Activated CD4-positive, alpha-beta memory T cell treated with anti-CD3 and anti-CD28 coated beads for 36 hours (primary cell): Measurements from ENCODE around the gene INKA2. TPM values are rescaled to one million over a fixed set of nuclear protein-coding genes. Genes with fewer than 3 reads are reported as not detected.
"Not testable (repeated sequence)": the region's sequence is repeated elsewhere in the genome, so short reads cannot be mapped to it uniquely, and the experiment has no call there.

Experiments used
- CTCF ChIA-PET: fragments of 350-600 bp; sonication (Branson Sonifier 250); formaldehyde crosslinking; loops from one replicate; lab custom pipeline; 2021; ENCODE audit warnings: antibody characterized with exemption, inconsistent platforms; lab: Charles Lee
- POLR2A ChIA-PET: fragments of 350-600 bp; sonication (Branson Sonifier 250); formaldehyde crosslinking; loops from one replicate; lab custom pipeline; 2021; ENCODE audit warnings: antibody characterized with exemption; lab: Charles Lee
- DNase-seq: peaks from one replicate; pipeline ENCODE4 v3.0.0-alpha.2; 2020
- H3K27ac Mint-ChIP-seq: one replicate; pipeline ENCODE4 v1.8.0; 2021; ENCODE audit warnings: mixed read lengths
- H3K27me3 Mint-ChIP-seq: one replicate; pipeline ENCODE4 v1.8.0; 2021; ENCODE audit warnings: mixed read lengths
- H3K36me3 Mint-ChIP-seq: one replicate; pipeline ENCODE4 v1.8.0; 2021; ENCODE audit warnings: mixed read lengths
- H3K4me1 Mint-ChIP-seq: one replicate; pipeline ENCODE4 v1.8.0; 2021; ENCODE audit warnings: low read depth, mixed read lengths
- H3K4me3 Mint-ChIP-seq: one replicate; pipeline ENCODE4 v1.8.0; 2021; ENCODE audit warnings: mild to moderate bottlenecking, mixed read lengths
- H3K9me3 Mint-ChIP-seq: one replicate; pipeline ENCODE4 v1.8.0; 2021; ENCODE audit warnings: mixed read lengths
- intact Hi-C: fragments of 100-400 bp; cut with micrococcal nuclease; formaldehyde crosslinking; loops from one replicate; pipeline ENCODE4 v1.15.1; 2023
- total RNA-seq, 2 experiments: library from RNA; stranded (reverse); gene quantifications; one replicate each; pipeline ENCODE4 v1.2.3, GENCODE V29; 2021

INKA2 gene
- total RNA-seq, 2 experiments from 2014 or later, result 1.4 to 2.3 TPM

DNA sequence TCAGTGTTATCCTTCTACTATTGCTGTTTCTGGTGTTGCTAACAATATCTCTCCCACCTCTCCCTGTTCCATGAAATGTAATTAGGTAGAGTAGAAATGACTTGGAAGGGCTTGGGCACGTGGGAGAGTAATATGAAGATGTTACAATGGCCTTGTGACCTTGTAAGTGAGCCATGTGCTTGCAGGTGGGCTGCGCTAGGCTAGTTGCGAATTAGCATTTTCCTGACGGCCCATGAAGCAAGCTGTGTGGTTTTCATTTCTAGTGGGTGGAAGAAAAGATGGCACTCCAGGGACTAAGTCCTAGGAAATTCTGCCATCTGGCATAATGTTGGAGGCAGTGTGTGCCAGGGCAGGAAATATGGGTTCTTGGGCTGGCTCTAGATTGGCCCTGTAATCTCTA, 8.8 kb upstream of the INKA2 start:
- CTCF ChIA-PET, result interaction anchor here (0.7 to 7.7 kb wide), 32 partner anchors 7 to 307 kb away, joined by 3 to 84 read pairs (median 5); partner anchors contain the start of genes ATP5PB, DDX20, INKA2 and WDR77
- no peak overlapping the region for H3K27ac Mint-ChIP-seq
- no peaks in the 10 kb centered on the region for H3K9me3 Mint-ChIP-seq
- DNase-seq, result no peak
- no peaks in the 10 kb centered on the region for H3K36me3 Mint-ChIP-seq
- POLR2A ChIA-PET, result no interaction called here
- H3K4me3 Mint-ChIP-seq, result no peak overlapping the region
- H3K4me1 Mint-ChIP-seq, result peaks cover 3% of the 10 kb centered on the region
- H3K27me3 Mint-ChIP-seq, result no peaks in the 10 kb centered on the region
- intact Hi-C loops, result loop anchor here (1.0 to 2.0 kb wide), 3 partner anchors 33 to 267 kb away; no protein-coding TSS in a partner anchor

GRCh38 chr1:111747282-111747734, 8.1 kb upstream of the INKA2 start:
- Mint-ChIP-seq H3K36me3 (no peaks in the 10 kb centered on the region), H3K4me1 (peaks cover 3% of the 10 kb centered on the region), H3K27ac (no peak overlapping the region), H3K4me3 (no peak overlapping the region), H3K9me3 (no peaks in the 10 kb centered on the region), H3K27me3 (no peaks in the 10 kb centered on the region)
- peak; percentile 80 for DNase-seq
- ChIA-PET POLR2A (interaction anchor here (0.9 kb wide), 1 partner anchor 240 kb away, joined by 3 read pairs; no protein-coding TSS in a partner anchor), CTCF (interaction anchor here (0.7 to 7.7 kb wide), 36 partner anchors 8 to 533 kb away, joined by 3 to 84 read pairs (median 5); partner anchors contain the start of genes ATP5PB, DDX20, INKA2 and WDR77)
- intact Hi-C loops, result loop anchor here (1.0 to 2.0 kb wide), 3 partner anchors 33 to 266 kb away; no protein-coding TSS in a partner anchor

DNA sequence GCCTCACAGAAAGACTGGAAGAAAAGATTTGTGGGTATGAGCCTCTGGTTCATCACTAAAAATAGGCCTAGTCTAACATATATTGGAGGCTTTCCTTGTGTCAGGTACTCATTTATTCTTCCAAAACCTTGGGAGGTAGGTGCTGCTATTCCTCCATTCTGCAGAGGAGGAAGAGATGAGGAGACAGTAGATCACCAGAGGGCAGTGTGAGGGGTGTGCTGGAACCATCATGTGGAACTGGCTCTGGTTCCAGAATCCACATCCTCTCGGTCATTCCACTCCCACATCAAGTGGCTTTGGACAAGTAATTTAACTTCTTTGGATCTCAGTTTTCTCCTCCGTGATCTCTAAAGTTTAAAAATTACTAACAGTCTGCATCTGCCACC, 7.4 kb upstream of the INKA2 start:
- intact Hi-C loops, result loop anchor here (2.0 kb wide), 1 partner anchor 32 kb away; no protein-coding TSS in a partner anchor

GRCh38 chr1:111745675-111746613, 6.7 kb upstream of the INKA2 start:
- intact Hi-C loops, result loop anchor here (2.0 kb wide), 1 partner anchor 31 kb away; no protein-coding TSS in a partner anchor
- no peak overlapping the region for H3K4me3 Mint-ChIP-seq
- no peak for DNase-seq
- no peaks in the 10 kb centered on the region for H3K36me3 Mint-ChIP-seq
- H3K4me1 Mint-ChIP-seq, result peaks cover 4% of the 10 kb centered on the region
- H3K9me3 Mint-ChIP-seq, result no peaks in the 10 kb centered on the region
- ChIA-PET POLR2A (no interaction called here), CTCF (interaction anchor here (0.7 to 7.7 kb wide), 9 partner anchors 9 to 269 kb away, joined by 3 to 84 read pairs (median 14); partner anchors contain the start of genes DDX20 and INKA2)
- no peak overlapping the region for H3K27ac Mint-ChIP-seq
- H3K27me3 Mint-ChIP-seq, result peaks cover 10% of the 10 kb centered on the region

More for the DNA sequence above, 7.4 kb upstream of the INKA2 start:
- H3K4me3 Mint-ChIP-seq, result no peak overlapping the region
- peaks cover 5% of the 10 kb centered on the region for H3K27me3 Mint-ChIP-seq
- ChIA-PET CTCF (interaction anchor here (0.9 to 7.7 kb wide), 30 partner anchors 8 to 531 kb away, joined by 3 to 84 read pairs (median 5); partner anchors contain the start of genes ATP5PB, DDX20, INKA2 and WDR77), POLR2A (interaction anchor here (0.9 kb wide), 1 partner anchor 239 kb away, joined by 3 read pairs; no protein-coding TSS in a partner anchor)
- no peak overlapping the region for H3K27ac Mint-ChIP-seq
- no peaks in the 10 kb centered on the region for H3K9me3 Mint-ChIP-seq
- peaks cover 3% of the 10 kb centered on the region for H3K4me1 Mint-ChIP-seq
- no peak for DNase-seq
- no peaks in the 10 kb centered on the region for H3K36me3 Mint-ChIP-seq

- H3K27ac Mint-ChIP-seq, result no peak overlapping the region
- intact Hi-C loops, result no loop called here
- peaks cover 9% of the 10 kb centered on the region for H3K4me1 Mint-ChIP-seq
- POLR2A ChIA-PET, result interaction anchor here (0.6 kb wide), 1 partner anchor 1721 kb away, joined by 3 read pairs; no protein-coding TSS in a partner anchor
- no peak overlapping the region for H3K4me3 Mint-ChIP-seq
- no peak for DNase-seq
- CTCF ChIA-PET, result interaction anchor here (1.2 to 2.7 kb wide), 5 partner anchors 11 to 275 kb away, joined by 3 to 15 read pairs (median 8); no protein-coding TSS in a partner anchor
- no peaks in the 10 kb centered on the region for H3K36me3 Mint-ChIP-seq
- no peaks in the 10 kb centered on the region for H3K9me3 Mint-ChIP-seq
- peaks cover 19% of the 10 kb centered on the region for H3K27me3 Mint-ChIP-seq
These were observed 4.5 kb upstream of the INKA2 start for GRCh38 chr1:111743679-111744101.

DNA sequence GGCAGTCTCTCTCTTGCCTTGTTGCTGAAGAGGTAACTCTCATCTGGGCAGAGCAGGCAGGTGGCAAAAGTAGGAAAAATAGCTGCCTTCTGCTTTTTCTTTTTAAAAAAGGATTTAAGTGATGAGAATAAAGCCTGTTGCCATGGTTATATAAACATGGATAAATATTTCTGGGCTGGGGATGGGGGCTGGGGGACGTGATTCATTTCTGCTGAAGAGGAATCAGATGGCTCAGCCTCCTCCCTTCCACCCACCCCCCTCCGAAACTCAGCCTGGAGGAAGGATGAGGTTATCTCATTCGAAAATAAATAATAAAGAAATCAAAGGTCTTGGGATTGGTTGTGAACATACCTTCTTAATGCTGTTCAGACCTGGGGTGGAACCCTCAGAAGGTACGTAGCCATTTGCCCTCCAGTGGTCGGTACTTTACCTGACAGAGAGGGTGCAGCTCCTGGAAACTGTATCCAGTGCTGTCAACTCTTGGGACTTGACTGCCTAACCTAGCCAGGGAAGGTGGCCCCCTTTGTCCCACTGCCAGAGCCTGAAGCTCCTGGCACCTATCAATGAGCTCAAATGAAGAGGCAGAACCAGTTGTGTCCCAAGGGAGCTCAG, 3.8 kb upstream of the INKA2 start:
- Mint-ChIP-seq H3K4me1 (peaks cover 11% of the 10 kb centered on the region), H3K27me3 (peaks cover 20% of the 10 kb centered on the region), H3K4me3 (no peak overlapping the region), H3K27ac (no peak overlapping the region), H3K9me3 (no peaks in the 10 kb centered on the region), H3K36me3 (no peaks in the 10 kb centered on the region)
- POLR2A ChIA-PET, result no interaction called here
- intact Hi-C loops, result no loop called here
- CTCF ChIA-PET, result interaction anchor here (1.0 to 2.7 kb wide), 7 partner anchors 9 to 274 kb away, joined by 3 to 15 read pairs (median 7); no protein-coding TSS in a partner anchor
- peak; percentile 28 for DNase-seq

- Mint-ChIP-seq H3K4me1 (peaks cover 11% of the 10 kb centered on the region), H3K27me3 (peaks cover 26% of the 10 kb centered on the region)
- intact Hi-C loops, H3K27ac Mint-ChIP-seq, H3K36me3 Mint-ChIP-seq, H3K4me3 Mint-ChIP-seq, H3K9me3 Mint-ChIP-seq, POLR2A ChIA-PET, DNase-seq: not testable (repeated sequence)
- CTCF ChIA-PET, result interaction anchor here (1.0 to 2.7 kb wide), 6 partner anchors 8 to 260 kb away, joined by 3 to 15 read pairs (median 8); no protein-coding TSS in a partner anchor
These were observed 3.1 kb upstream of the INKA2 start for GRCh38 chr1:111742292-111742691.

DNA sequence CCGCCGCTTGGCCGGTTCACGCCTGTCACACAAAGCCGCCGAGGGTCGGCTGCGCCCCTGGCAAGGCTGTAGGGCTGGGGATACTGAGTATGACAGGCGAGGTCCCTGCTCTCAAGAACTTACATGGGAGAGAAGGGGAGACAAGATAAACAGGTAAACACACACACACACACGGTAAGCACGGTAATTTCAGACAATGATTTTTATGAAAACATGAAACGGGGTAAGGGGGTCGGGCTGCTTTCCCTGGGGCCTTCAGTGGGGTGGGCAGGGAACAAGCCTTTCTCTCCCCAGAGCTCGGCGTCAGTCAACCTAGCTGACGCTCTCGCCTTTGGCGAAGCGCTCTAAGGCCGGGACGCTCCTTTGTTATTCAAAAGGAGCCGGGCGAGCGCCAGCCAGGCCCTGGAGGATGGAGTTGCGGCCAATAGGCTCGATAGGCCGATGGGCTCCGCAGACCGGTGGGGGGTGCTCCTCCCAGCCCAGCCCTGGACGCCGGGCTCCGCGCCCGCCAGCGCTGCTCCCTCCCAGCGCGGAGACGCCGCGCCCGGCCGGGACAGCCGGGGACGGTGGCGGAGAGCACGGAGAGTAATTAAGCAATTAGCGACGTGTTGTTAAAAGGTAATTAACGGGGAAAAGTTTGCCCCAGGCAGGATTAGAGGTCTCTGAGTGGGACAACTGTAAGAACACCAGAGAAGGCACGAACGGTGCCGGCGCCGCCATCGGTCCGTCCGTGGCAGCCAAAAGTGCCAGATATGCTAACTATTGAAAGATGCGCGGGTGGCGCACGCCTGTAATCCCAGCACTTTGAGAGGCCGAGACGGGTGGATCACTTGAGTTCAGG, 950 bp upstream of the INKA2 start:
- POLR2A ChIA-PET, result interaction anchor here (1.5 to 2.9 kb wide), 3 partner anchors 15 to 232 kb away, joined by 3 to 12 read pairs (median 9); partner anchors contain the start of gene DDX20
- H3K4me1 Mint-ChIP-seq, result peaks cover 11% of the 10 kb centered on the region
- CTCF ChIA-PET, result interaction anchor here (0.9 to 6.7 kb wide), 9 partner anchors 8 to 258 kb away, joined by 3 to 68 read pairs (median 11); no protein-coding TSS in a partner anchor
- H3K4me3 Mint-ChIP-seq, result peak overlapping the region; percentile 84
- H3K9me3 Mint-ChIP-seq, result no peaks in the 10 kb centered on the region
- no peak overlapping the region for H3K27ac Mint-ChIP-seq
- intact Hi-C loops, result loop anchor here (1.0 to 5.0 kb wide), 3 partner anchors 15 to 138 kb away; partner anchors contain the start of gene DDX20
- peaks cover 28% of the 10 kb centered on the region for H3K27me3 Mint-ChIP-seq
- DNase-seq, result no peak
- H3K36me3 Mint-ChIP-seq, result no peaks in the 10 kb centered on the region

DNA sequence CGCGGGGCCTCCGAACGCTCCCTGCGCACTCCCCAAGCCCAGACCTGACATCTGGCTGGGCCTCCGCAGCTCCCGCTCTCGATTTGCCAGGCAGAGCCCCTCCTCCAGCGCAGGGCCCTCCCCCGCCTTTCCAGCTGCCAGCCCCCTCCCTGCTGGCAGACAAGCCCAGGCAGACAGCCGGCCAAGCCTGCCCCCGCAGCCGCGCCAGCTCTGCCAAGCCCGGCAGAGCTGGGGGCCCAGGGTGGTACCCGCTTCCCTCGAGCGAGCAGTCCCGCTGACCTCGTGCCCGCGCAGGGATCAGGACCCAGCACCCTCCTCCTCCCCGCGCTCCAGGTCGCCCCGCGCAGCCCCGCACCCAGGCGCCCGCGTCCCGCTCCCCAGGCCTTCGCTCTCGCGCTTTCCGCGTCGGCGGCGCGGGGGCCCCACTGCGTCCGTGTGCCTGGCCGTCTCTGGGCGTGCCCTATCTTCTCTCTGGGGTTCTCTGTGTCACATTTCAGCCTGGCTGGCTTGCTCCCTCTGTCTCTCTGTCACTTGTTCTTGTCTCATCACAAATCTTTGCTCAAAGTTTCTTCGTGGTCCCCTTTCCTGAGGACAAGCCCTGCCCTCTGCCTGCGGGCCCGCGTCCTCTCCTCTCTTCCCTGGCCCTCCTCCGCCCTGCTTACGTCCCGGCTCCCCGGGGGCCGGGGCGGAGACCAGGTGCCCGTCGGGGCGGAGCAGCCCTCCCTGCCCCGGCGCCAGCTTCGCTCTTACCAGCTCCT, 580 bp downstream of the INKA2 start:
- Mint-ChIP-seq H3K27me3 (peaks cover 28% of the 10 kb centered on the region), H3K4me1 (peaks cover 11% of the 10 kb centered on the region), H3K27ac (no peak overlapping the region), H3K4me3 (peak overlapping the region; percentile 84), H3K36me3 (no peaks in the 10 kb centered on the region), H3K9me3 (no peaks in the 10 kb centered on the region)
- CTCF ChIA-PET, result interaction anchor here (0.6 to 6.7 kb wide), 13 partner anchors 10 to 515 kb away, joined by 3 to 68 read pairs (median 3); no protein-coding TSS in a partner anchor
- DNase-seq, result peak; percentile 59
- intact Hi-C loops, result loop anchor here (1.0 to 5.0 kb wide), 3 partner anchors 17 to 136 kb away; partner anchors contain the start of gene DDX20
- POLR2A ChIA-PET, result interaction anchor here (1.0 to 2.9 kb wide), 5 partner anchors 16 to 231 kb away, joined by 3 to 12 read pairs (median 3); partner anchors contain the start of gene DDX20

- peak overlapping the region; percentile 84 for H3K4me3 Mint-ChIP-seq
- H3K36me3 Mint-ChIP-seq, result no peaks in the 10 kb centered on the region
- POLR2A ChIA-PET, result interaction anchor here (0.5 to 2.9 kb wide), 3 partner anchors 17 to 257 kb away, joined by 3 to 12 read pairs (median 9); partner anchors contain the start of gene DDX20
- no peak for DNase-seq
- H3K27ac Mint-ChIP-seq, result no peak overlapping the region
- no peaks in the 10 kb centered on the region for H3K9me3 Mint-ChIP-seq
- H3K4me1 Mint-ChIP-seq, result peaks cover 14% of the 10 kb centered on the region
- CTCF ChIA-PET, result interaction anchor here (1.3 to 6.7 kb wide), 9 partner anchors 10 to 515 kb away, joined by 3 to 68 read pairs (median 11); no protein-coding TSS in a partner anchor
- intact Hi-C loops, result loop anchor here (2.0 to 5.0 kb wide), 2 partner anchors 23 to 136 kb away; no protein-coding TSS in a partner anchor
- H3K27me3 Mint-ChIP-seq, result peaks cover 28% of the 10 kb centered on the region
These were observed 1.1 kb downstream of the INKA2 start for GRCh38 chr1:111738133-111738435.
